ENCODE results near the gene HYAL3.
A peak's percentile ranks its signal among the peaks of the same experiment; 100 is the strongest.

DNA sequence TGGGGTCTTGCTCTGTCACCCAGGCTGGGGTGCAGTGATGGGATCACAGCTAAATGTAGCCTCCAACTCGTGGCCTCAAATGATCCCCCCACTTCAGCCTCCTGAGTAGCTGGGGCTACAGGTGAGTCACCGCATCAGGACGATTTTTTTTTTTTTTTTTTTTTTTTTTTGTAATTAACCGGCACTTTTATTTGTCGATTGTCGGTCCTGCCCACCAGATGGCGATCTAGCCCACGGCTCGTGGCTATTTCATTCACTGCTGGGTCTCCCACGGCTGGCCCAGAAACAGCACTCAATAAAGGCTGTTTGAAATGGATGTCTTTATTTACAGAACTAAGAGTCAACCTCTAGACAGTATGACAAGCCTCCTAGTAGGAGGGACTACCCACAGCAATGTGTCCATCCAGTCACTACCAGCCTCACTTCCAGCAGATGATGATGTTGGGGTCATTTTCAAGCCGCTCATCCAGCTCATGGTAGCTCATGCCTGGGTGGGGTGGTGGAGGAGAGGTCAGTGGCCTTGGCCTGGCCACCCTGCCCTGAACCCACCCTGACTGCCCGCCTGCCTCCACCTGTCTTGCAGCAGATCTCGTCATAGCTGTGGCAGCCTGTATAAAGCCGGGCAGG, 48.1 kb upstream of the HYAL3 start:
- TF ChIP-seq, protein P1, sequence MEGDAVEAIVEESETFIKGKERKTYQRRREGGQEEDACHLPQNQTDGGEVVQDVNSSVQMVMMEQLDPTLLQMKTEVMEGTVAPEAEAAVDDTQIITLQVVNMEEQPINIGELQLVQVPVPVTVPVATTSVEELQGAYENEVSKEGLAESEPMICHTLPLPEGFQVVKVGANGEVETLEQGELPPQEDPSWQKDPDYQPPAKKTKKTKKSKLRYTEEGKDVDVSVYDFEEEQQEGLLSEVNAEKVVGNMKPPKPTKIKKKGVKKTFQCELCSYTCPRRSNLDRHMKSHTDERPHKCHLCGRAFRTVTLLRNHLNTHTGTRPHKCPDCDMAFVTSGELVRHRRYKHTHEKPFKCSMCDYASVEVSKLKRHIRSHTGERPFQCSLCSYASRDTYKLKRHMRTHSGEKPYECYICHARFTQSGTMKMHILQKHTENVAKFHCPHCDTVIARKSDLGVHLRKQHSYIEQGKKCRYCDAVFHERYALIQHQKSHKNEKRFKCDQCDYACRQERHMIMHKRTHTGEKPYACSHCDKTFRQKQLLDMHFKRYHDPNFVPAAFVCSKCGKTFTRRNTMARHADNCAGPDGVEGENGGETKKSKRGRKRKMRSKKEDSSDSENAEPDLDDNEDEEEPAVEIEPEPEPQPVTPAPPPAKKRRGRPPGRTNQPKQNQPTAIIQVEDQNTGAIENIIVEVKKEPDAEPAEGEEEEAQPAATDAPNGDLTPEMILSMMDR (IDR thresholded peaks at IDR 0.05; ENCODE audit: low read depth, low read length, poor library complexity, severe bottlenecking), result peak; percentile 63
- TF ChIP-seq EZH2phosphoT487 (IDR thresholded peaks at IDR 0.05; ENCODE audit: borderline replicate concordance, low read length), result no peak
